Uterus (tissue), 4 donors: ENCODE results near the gene GPR55. TPM values are rescaled to one million over a fixed set of nuclear protein-coding genes. Genes with fewer than 3 reads are reported as not detected.

Experiments
- DNase-seq, 2 donors: peaks; one replicate each; pipeline ENCODE4 v3.0.0-alpha.2; 2019 to 2020
- H3K27ac ChIP-seq, 2 donors: fragments of 200-600 bp; sonication (generic); 1 replicate in 1 of 2; 2 replicates in 1 of 2; pipeline ENCODE4 v1.5.1; 2016 to 2018
- H3K27me3 ChIP-seq, 2 donors: fragments of 200-600 bp; sonication (generic); one replicate each; pipeline ENCODE4 v1.5.1; 2018 to 2019; ENCODE audit warnings: control low read depth in 1 of 2
- H3K36me3 ChIP-seq, 2 donors: fragments of 200-600 bp; sonication (generic); one replicate each; pipeline ENCODE4 v1.5.1; 2019; ENCODE audit warnings: control low read depth in 1 of 2
- H3K4me1 ChIP-seq, 2 donors: fragments of 200-600 bp; sonication (generic); one replicate each; pipeline ENCODE4 v1.5.1; 2018 to 2019; ENCODE audit warnings: control low read depth in 1 of 2
- H3K4me3 ChIP-seq, 2 donors: fragments of 200-600 bp; sonication (generic); 1 replicate in 1 of 2; 2 replicates in 1 of 2; pipeline ENCODE4 v1.5.1; 2018 to 2019; ENCODE audit warnings: mild to moderate bottlenecking in 1 of 2
- H3K9me3 ChIP-seq, 2 donors: fragments of 200-600 bp; sonication (generic); one replicate each; pipeline ENCODE4 v1.5.1; 2019; ENCODE audit warnings: control low read depth in 1 of 2
- POLR2A ChIP-seq, 2 donors: fragments of 450-650 bp; IDR thresholded peaks; one replicate each; pipeline ENCODE4 v1.6.1; 2016; ENCODE audit warnings: antibody characterized with exemption in 2 of 2, mild to moderate bottlenecking in 1 of 2, moderate library complexity in 1 of 2
- intact Hi-C: fragments of 100-400 bp; cut with DNase I; formaldehyde crosslinking; loops from one replicate; pipeline ENCODE4 v1.15.1; 2023; ENCODE audit warnings: low total_unique reads
- total RNA-seq, 4 donors: library from RNA; depleted of rRNA in 3 of 4; stranded (reverse); fragments of >200 nt in 3 of 4; gene quantifications; one replicate each; pipeline versions ENCODE4 v1.1.0 to v1.2.4, GENCODE V29; 2014 to 2023
- TF ChIP-seq, protein P1 (sequence below), 4 experiments: fragments of 200-600 bp in 2 of 4; fragments of 450-650 bp in 2 of 4; sonication (generic) in 2 of 4; IDR thresholded peaks; one replicate each; pipeline ENCODE4 v1.5.1; 2016 to 2019; ENCODE audit warnings: antibody characterized with exemption in 4 of 4, mild to moderate bottlenecking in 2 of 4, moderate library complexity in 1 of 4
- donor health status: DM: yes; HTN: yes; CAD: no.

Gene GPR55
- total RNA-seq, 4 donors from 2014 or later, result not detected

DNA sequence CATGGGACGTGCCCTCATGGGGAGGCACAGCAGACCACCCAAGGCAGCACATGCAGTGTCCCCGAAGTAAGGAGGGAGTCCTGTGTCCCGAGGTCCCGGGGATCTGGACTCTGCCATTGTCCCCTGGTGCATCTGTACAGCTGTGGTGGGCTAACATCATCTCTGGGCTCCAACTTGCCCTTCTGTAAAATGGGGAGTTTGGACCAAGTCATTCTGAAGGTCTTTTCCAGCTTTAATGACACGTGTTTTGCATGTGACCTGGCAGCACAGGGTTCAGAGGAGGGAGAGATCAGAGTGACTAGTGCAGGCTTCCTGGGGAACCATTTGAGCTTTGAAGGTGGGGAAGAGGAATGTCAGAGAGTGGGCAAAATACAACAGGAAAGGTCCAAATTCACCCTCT lies 38.8 kb downstream of the GPR55 start:
- Histone ChIP-seq H3K4me1 (no peaks in the 10 kb centered on the region), H3K9me3 (no peaks in the 10 kb centered on the region), H3K36me3 (no peaks in the 10 kb centered on the region), H3K4me3 (no peak overlapping the region), H3K27me3 (no peaks in the 10 kb centered on the region), H3K27ac (no peak overlapping the region)
- TF ChIP-seq, protein P1, sequence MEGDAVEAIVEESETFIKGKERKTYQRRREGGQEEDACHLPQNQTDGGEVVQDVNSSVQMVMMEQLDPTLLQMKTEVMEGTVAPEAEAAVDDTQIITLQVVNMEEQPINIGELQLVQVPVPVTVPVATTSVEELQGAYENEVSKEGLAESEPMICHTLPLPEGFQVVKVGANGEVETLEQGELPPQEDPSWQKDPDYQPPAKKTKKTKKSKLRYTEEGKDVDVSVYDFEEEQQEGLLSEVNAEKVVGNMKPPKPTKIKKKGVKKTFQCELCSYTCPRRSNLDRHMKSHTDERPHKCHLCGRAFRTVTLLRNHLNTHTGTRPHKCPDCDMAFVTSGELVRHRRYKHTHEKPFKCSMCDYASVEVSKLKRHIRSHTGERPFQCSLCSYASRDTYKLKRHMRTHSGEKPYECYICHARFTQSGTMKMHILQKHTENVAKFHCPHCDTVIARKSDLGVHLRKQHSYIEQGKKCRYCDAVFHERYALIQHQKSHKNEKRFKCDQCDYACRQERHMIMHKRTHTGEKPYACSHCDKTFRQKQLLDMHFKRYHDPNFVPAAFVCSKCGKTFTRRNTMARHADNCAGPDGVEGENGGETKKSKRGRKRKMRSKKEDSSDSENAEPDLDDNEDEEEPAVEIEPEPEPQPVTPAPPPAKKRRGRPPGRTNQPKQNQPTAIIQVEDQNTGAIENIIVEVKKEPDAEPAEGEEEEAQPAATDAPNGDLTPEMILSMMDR (IDR thresholded peaks at IDR 0.05), result no peak
- no peak for TF ChIP-seq POLR2A (IDR thresholded peaks at IDR 0.05)
- intact Hi-C loops, result no loop called here
- no peak for DNase-seq

DNA sequence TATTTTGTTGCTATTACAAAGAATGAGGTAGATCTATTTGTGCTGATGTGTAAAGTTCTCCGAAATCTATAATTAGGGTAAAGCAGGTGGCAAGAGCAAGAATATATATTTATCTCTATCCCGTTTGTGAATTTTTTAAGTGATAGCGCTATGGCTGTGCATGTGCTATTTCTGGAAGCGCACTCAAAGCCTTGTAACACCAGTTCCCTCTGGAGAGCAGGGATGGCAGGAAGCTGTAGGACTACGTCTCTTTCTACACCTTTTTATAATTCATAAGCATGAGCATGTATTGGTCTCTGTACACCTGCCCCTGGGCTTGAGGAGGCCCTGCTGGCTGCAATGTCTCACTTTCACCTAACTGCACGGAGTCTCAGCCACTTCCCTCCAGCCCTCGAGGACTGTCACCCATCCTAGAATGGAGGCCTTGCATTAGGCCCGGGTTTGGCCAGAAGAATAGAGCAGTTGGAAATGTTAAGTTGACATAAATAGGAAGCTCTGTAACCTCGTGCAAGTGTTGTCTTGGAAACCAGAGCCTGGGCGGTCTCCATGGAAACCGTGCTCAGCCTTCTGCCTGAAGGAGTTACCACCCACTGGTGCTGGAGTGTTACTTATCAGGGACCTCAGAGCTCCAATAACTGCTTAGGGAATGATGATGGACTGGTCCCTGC lies 39.4 kb downstream of the GPR55 start:
- H3K4me3 ChIP-seq, result no peak overlapping the region
- TF ChIP-seq, protein P1 (IDR thresholded peaks at IDR 0.05), result no peak
- TF ChIP-seq POLR2A (IDR thresholded peaks at IDR 0.05), result no peak
- intact Hi-C loops, result no loop called here
- no peaks in the 10 kb centered on the region for H3K4me1 ChIP-seq
- DNase-seq, result no peak
- no peaks in the 10 kb centered on the region for H3K27me3 ChIP-seq
- H3K36me3 ChIP-seq, result no peaks in the 10 kb centered on the region
- H3K9me3 ChIP-seq, result no peaks in the 10 kb centered on the region
- H3K27ac ChIP-seq, result no peak overlapping the region

DNA sequence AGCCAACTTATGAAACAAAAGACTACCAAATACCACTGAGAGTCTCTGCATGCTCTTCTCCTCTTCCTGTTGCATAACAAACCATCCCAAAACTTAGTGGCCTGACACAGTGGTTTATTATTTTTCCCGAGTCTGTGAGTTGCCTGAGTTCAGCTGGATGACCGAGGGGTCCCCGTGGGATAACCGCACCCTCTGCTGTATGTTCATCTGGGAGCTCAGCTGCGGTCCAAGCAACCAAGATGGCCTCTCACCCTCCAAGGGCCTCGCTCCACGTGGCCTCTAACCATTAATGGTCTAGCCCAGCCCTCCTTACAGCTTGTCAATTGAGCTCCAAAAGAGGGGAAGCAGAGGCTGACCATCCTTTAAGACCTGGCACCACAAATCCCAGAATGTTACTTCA lies 43.2 kb downstream of the GPR55 start:
- TF ChIP-seq, protein P1 (IDR thresholded peaks at IDR 0.05), result no peak
- no peak for TF ChIP-seq POLR2A (IDR thresholded peaks at IDR 0.05)
- no peaks in the 10 kb centered on the region for H3K27me3 ChIP-seq
- no peak overlapping the region for H3K4me3 ChIP-seq
- intact Hi-C loops, result no loop called here
- H3K36me3 ChIP-seq, result no peaks in the 10 kb centered on the region
- no peak for DNase-seq
- H3K9me3 ChIP-seq, result no peaks in the 10 kb centered on the region
- H3K27ac ChIP-seq, result no peak overlapping the region
- no peaks in the 10 kb centered on the region for H3K4me1 ChIP-seq

DNA sequence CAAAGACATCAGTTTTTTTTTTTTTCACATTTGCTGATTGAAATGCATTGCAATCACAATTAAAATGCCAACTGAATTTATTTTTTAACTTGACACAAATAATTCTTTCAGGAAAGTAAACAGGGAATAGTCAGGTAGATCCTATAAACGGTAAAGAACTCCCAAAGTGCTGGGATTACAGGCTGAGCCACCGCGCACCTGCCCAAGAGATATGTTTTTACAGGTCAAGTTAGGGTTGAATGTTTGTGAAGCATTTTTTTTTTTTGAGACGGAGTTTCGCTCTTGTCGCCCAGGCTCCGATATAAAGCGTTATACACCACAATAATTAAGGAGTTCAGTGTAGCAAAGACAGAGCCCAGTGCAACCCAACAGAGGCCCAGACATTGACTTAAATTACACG lies 45.2 kb downstream of the GPR55 start:
- Histone ChIP-seq H3K27ac (no peak overlapping the region), H3K9me3 (no peaks in the 10 kb centered on the region), H3K27me3 (no peaks in the 10 kb centered on the region), H3K36me3 (no peaks in the 10 kb centered on the region), H3K4me3 (no peak overlapping the region), H3K4me1 (no peaks in the 10 kb centered on the region)
- DNase-seq, result no peak
- TF ChIP-seq, protein P1 (IDR thresholded peaks at IDR 0.05), result no peak
- no peak for TF ChIP-seq POLR2A (IDR thresholded peaks at IDR 0.05)
- intact Hi-C loops, result no loop called here

DNA sequence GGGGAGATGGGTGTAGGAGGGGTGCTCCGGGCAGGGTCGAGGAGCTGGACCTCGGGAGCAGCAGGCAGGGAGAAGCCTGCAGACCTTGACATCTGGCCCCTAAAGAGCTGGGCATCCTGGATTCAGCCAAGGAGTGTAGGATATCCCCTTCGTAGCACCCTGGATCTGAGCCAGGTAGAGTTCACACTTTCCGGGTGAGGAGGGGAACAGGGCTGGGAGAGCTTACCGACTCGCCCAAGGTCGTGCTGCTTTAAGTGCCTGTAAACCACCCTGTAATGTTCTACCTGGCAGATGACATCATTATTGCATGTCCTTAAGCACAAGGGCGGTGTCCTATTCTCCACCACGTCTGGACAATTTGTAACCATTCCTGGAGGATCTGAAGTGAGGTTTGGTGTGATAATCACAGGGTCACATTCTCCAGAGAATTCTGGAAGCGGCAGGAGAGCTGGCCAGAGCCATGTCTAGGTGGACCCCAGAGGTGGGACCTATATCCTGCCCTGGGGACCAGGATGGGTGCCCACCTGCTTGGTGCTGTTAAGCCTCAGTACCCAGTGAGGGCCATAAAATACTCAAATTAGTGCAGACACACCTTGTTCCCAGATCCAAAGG lies 45.7 kb downstream of the GPR55 start:
- Histone ChIP-seq H3K36me3 (no peaks in the 10 kb centered on the region), H3K9me3 (no peaks in the 10 kb centered on the region), H3K27me3 (no peaks in the 10 kb centered on the region), H3K4me1 (no peaks in the 10 kb centered on the region), H3K4me3 (no peak overlapping the region), H3K27ac (no peak overlapping the region)
- DNase-seq, result no peak
- TF ChIP-seq, protein P1 (IDR thresholded peaks at IDR 0.05), result no peak
- no peak for TF ChIP-seq POLR2A (IDR thresholded peaks at IDR 0.05)
- intact Hi-C loops, result no loop called here
